ENCODE data around the gene SLC49A4.

Gene SLC49A4

DNA sequence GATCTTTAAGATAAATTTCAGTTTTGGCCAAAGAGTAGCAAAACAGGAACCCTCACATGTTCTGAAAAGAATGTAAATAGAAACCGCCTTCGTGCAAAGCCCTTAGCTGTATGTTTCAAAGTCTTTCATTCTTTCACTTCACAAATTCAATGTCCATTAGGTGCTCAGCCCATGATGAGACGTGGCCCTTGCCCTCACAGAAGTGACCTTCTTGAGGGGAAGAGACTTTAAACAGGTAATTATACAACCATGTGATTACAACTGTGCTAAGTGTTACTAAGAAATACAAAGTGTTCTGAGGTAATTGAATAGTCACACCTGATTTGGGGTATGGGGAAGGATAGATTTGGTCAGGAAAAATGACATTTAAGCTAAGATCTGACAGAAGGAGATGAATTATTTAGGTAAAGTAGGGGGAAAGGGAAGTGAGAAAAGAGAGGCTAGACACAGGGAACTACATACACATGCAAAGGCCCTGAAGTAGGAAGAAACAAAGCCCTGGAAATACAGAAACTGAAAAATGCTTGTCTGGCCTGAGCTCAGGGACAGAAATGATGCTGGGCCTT lies 20.8 kb upstream of the SLC49A4 start:
- no peak for DNase-seq (ENCODE audit: low read depth)
- TF ChIP-seq, protein P1, sequence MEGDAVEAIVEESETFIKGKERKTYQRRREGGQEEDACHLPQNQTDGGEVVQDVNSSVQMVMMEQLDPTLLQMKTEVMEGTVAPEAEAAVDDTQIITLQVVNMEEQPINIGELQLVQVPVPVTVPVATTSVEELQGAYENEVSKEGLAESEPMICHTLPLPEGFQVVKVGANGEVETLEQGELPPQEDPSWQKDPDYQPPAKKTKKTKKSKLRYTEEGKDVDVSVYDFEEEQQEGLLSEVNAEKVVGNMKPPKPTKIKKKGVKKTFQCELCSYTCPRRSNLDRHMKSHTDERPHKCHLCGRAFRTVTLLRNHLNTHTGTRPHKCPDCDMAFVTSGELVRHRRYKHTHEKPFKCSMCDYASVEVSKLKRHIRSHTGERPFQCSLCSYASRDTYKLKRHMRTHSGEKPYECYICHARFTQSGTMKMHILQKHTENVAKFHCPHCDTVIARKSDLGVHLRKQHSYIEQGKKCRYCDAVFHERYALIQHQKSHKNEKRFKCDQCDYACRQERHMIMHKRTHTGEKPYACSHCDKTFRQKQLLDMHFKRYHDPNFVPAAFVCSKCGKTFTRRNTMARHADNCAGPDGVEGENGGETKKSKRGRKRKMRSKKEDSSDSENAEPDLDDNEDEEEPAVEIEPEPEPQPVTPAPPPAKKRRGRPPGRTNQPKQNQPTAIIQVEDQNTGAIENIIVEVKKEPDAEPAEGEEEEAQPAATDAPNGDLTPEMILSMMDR (IDR thresholded peaks at IDR 0.05; ENCODE audit: low read length, missing control alignments): no peak
- H3K4me3 ChIP-seq (replicated peaks; ENCODE audit: low read depth, low read length): no peak overlapping the region

- no peak overlapping the region for H3K4me3 ChIP-seq (replicated peaks; ENCODE audit: low read depth, low read length)
- peak; percentile 24 for DNase-seq (ENCODE audit: low read depth)
- TF ChIP-seq, protein P1 (IDR thresholded peaks at IDR 0.05; ENCODE audit: low read length, missing control alignments): no peak
These were observed 20.3 kb upstream of the SLC49A4 start for GRCh38 chr3:122774564-122774963.

DNA sequence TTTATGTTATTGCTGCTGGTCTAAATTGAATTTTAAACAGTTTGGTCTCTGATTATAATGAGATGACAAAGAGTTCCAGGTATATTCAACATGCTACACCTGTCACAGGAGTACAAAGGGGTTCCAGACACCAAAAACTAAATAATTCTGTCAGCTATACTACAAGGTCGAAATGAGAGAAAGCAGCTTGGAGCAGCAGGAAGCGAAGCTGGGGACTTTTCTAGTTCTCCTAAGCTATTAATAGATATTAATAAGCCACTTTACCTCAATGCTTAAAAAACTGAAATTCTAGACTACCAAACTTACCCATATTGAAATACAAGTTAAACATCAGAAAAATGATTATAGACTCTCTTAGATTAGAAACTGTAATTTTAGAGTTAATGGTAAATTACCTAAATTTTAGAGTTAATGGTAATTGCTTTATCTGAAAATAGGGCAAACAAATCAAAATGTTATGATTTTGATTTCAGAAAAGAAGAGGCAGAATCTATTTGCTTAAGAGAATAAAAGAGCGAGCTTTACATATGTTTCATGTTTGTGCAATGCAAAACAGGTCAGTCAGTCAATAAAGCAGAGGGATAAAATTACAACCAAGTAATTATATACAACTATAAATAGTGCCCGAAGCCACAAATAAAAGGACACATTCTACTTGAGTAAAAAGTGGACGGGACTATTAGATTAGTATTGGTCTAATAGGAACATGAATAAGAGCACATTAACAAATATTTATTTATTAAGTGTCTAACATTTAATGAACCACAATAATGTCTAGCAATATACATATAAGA lies 18.0 kb upstream of the SLC49A4 start:
- H3K4me3 ChIP-seq (replicated peaks; ENCODE audit: low read depth, low read length): no peak overlapping the region
- TF ChIP-seq, protein P1 (IDR thresholded peaks at IDR 0.05; ENCODE audit: low read length, missing control alignments): no peak
- DNase-seq (ENCODE audit: low read depth): no peak

- DNase-seq (ENCODE audit: low read depth): no peak
- H3K4me3 ChIP-seq (replicated peaks; ENCODE audit: low read depth, low read length): no peak overlapping the region
- TF ChIP-seq, protein P1 (IDR thresholded peaks at IDR 0.05; ENCODE audit: low read length, missing control alignments): no peak
These were observed 17.3 kb upstream of the SLC49A4 start for GRCh38 chr3:122777563-122777962.

DNA sequence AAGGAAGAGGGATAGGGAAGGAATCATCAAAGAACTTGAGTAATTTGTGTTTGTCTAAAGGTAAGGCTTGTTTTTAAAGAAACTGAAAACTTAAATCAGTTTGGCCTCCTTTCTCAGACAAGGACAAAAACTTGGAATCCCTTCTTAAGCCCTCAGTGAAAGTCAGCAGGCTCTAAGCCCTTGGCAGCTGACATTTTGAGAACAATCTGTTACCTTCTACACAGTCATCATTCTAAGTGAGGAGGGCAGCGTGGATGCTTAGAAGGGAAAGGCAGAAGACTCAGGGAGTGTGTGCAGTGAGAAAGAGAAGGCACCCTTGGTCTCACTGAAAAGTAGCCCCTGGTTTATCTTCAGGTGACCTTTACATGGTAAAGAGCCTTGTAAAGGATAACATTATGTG lies 12.1 kb upstream of the SLC49A4 start:
- TF ChIP-seq, protein P1 (IDR thresholded peaks at IDR 0.05; ENCODE audit: low read length, missing control alignments): no peak
- no peak for DNase-seq (ENCODE audit: low read depth)
- no peak overlapping the region for H3K4me3 ChIP-seq (replicated peaks; ENCODE audit: low read depth, low read length)

DNA sequence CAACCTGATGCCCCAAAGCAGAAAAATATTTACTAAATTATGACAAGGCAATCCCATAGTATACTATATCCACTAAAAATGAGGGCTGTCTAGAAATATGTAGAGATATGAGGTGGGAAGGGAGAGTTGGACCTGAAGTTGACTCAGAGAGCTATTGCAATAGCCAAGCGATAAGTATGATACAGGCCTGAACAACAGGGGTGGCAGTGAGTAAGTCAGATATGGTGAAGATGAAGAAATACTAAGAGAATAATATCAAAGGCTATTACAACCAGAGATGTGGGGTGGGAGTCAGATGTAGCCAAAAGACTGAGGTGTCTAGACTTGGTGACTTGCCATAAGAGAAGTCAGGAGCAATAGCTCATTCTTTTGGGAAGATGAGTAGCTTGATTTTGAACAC lies 10.4 kb upstream of the SLC49A4 start:
- no peak overlapping the region for H3K4me3 ChIP-seq (replicated peaks; ENCODE audit: low read depth, low read length)
- peak; percentile 72 for DNase-seq (ENCODE audit: low read depth)
- TF ChIP-seq, protein P1 (IDR thresholded peaks at IDR 0.05; ENCODE audit: low read length, missing control alignments): no peak

Measured in fibroblast of pulmonary artery (primary cell).